HG02885 (cell line): Measurements from ENCODE around the gene MREG.
"Not testable (repeated sequence)": the region's sequence is repeated elsewhere in the genome, so short reads cannot be mapped to it uniquely, and the experiment has no call there.

Experiments
- ATAC-seq: cut with Tn5 transposase; IDR thresholded peaks from one replicate; pipeline ENCODE4 v1.9.1; 2021; ENCODE audit warnings: mild to moderate bottlenecking; ENCODE audit not compliant: unreplicated experiment, poor library complexity

The MREG gene

DNA sequence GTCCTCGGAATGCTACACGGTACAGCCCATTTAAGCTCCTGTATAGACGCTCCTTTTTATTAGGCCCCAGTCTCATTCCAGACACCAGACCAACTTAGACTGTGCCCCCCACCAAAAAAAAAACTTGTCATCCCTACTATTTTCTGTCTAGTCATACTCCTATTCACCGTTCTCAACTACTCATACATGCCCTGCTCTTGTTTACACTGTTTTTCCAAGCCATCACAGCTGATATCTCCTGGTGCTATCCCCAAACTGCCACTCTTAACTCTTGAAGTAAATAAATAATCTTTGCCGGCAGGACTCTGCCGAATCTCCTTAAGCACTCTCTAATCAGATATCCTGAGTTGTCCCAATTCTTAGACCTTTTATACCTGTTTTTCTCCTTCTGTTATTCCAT, 86.4 kb downstream of the MREG start:
- ATAC-seq: not testable (repeated sequence)

DNA sequence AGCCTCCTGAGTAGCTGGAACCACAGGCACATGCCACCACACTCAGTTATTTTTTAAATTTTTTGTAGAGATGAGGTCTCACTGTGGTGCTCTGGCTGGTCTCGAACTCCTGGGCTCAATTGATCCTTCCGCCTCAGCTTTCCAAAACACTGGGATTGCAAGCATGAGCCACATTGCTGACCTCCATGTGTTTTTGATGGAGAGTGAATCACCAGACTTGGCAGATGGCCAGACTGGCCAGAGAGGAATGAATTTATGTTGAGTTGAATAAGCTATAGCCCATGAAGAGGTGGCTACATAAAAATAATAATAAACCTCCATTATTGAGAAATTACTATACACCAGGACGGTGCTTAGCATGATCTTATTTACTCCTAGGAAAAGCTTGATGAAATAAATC, 91.5 kb downstream of the MREG start:
- ATAC-seq: no peak

DNA sequence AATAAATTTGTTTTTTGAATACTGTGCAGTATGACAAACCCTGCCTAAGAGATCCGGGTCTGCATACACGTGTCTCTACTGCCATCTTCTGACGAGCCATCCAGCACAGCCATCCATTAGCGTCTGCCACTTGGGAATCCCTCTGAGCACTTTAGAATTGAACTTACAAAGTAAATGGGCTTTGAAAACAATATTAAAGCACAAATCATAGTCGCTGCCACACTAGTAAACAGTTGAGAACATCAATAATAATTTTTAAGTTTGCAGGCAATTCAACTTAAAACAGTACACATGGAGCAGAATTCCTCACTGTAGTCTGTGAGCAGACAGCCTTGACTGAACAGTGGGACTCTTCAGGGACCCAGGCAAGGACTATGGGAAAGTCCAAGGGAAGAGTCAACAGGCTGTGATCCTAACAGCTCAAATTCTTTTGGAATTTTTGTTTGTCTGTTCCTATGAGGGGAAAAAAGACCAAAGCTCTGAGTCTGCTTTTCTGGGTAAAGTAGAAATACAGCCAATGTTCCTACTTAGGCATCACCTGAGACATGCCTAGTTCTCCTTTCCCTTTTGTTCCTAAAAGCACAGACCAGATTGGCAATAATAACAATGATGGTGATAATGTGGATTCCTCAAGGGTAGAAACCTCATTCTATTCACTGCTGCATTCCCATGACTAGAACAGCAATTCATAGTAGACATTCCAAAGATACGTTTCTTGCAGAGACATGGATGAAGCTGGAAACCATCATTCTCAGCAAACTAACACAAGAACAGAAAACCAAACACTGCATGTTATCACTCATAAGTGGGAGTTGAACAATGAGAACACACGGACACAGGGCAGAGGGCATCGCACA, 92.9 kb downstream of the MREG start:
- peak; percentile 66 for ATAC-seq

DNA sequence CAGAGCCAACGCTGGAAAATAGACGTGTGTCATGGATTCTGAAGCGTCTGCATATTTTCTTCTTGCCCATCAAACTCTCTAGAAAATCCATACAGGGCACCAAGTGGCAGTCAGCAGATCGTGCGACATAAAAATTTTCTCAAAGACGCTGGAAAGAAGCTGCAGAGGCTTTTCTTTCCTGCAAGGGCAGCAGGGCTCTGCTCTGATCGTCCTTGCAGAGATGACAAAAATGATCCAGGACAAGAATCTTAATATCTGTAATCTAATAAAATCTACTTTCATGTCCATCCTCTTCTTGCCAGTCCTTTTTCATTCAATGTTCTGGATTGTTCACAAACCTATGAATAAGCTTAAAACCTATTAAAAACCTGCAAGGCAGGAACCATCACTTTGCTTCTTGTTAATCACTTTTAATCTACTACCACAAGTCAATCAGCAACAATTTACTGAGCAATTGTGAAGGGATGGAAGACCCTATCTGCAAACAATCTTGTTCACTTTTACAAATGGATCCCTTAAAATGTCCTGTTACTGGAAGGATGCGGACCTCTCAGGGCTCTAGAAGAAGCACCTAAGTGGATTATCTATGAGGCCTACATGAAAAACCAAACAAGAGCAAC, 93.6 kb downstream of the MREG start:
- no peak for ATAC-seq

DNA sequence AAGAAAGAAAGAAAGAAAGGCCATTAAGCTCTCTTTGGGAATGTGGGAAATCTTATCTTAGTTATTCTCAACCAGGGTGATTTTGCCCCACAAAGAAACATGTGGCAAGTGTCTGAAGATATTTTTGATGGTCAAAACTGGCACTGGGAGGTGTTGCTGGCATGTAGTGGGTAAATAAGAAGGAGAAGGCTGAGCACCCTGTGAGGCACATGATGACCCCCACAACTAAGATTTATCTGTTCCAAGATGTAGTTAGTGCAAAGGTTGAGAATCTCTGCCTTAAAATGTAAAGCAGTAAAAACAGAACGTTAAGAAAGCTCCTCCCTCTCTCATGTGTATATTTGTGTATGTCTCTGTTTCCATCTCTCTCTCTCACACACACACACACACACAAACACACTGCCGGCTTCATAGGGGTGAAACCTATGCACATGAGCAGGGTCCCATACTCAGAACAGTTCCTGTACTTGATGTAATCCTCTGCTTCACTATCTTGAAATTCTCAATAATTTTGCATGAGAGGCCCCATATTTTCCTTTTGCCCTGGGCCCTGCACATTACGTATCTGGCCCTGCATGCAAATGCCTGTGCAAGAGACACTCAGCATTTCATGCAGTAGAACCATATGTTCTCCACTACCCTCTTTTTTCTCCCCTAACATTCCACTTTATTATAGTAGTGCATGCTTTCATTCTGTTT, 94.3 kb downstream of the MREG start:
- ATAC-seq: no peak

DNA sequence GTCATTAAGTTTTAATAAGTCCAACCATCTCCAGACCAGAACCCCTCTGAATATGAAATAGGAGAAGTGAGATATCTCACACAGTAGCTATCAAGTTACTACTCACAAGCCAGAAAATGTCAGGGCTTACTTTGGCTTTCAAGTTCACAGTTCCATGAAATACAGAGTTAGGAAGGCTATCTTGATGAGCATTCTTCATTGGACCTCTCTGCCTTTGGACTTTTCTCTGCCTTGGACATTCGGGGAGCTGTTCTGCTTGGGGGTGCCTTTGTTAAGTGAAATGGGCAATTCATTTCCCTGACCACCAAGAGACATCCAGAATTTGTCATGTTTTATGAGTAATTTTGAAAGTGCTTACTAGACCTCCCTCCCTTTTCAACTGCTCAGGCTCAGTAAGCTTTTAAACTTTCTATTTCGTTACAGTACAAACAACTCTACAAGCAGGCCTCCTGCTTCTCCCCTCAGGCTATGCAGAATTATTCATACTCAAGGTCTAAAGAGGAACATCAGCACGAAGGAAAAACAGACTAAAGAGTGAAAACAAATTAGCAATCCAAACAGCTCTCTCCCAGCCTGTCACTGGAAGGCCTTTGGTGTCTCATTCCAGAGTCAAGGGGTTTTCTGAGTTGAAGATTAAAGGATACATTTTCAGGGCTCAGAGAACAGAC, 95.3 kb downstream of the MREG start:
- ATAC-seq: peak; percentile 80

DNA sequence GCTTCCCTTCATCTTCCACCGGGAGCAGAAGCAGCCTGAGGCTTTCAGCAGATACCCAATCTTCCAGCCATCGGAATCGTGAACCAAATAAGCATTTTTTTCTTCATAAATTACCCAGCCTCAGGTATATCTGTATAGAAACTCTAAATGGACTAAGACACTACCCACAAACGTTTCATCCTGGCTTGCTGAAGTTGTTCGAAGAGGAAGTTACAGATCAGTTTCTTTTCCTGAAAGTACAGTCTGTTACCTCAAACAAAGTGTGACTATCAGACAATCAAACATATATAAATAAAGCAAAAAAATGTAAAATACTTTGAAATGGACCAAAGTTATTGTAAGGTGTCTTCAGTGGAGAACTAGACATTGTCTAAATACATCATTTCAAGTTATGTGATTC, 97.9 kb downstream of the MREG start:
- ATAC-seq: no peak

DNA sequence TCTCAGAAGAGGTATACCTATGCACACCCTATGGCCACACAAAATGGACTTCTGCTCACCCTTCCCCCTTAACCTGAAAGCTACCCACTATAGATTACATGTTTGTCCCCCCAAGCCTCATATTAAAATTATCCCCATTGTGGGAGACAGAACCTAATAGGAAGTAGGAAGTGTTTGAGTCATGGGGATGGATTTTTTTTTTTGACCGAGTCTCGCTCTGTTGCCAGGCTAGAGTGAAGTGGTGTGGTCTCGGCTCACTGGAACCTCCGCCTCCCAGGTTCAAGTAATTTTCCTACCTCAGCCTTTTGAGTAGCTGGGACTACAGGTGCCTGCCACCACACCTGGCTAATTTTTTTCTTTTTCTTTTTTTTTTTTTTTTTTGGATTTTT, 98.6 kb downstream of the MREG start:
- ATAC-seq: no peak

DNA sequence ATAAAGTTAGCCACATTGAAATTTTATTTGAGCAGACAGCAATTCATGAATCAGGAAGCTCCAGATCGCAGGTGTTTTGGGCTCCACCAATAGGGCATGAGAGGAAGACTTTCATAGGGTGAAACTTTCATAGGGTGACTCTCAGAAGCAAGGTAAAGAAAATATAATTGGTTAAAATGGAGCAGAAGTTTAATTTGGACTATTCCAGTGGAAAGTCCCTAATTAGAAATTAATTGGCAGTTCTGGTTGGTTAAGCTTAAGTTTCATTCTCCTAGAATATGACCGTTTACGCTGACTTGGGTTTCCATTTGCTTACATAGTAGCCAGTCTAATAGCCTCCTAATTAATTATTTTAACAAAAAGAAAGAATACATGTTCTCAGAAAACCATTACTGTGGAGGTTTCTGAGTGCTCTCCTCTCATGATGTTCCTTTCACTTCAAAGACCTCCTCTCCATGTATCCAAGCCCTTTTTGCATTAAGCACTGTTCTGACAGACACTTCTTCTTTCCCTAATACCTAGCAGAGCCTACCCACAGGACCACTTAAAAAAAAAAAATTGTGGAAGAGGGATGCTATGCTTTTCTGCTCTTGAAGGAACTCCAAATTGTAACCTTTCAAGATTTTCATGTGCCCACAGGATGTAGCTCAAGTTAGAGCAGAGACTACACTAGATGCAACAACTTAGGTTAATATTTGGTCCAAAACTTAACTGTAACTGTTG, 99.1 kb downstream of the MREG start:
- no peak for ATAC-seq

DNA sequence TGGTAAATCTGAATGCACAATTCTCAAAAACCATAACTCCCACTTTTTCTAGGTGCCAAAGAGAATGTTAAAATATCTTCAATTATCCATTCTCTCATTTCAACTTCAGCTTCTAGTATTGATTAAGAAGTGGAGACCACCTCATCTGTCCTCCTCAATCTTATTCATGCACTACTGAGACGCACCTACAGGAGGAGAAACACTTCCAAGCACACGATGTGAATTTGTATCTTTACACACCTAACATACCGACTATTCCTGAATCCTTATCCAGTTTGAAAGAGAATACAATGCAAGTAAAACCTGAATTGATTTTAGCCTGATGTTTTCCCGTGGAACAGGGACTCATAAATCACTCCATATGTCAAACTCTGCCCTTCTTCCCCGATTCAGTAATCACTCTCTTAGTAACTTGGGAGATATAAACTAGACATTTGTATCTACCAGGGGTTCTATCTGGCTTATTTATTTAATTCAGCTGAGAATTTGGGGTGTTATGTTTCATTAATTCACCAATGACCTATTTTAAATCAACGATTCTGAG, 101.0 kb downstream of the MREG start:
- no peak for ATAC-seq

DNA sequence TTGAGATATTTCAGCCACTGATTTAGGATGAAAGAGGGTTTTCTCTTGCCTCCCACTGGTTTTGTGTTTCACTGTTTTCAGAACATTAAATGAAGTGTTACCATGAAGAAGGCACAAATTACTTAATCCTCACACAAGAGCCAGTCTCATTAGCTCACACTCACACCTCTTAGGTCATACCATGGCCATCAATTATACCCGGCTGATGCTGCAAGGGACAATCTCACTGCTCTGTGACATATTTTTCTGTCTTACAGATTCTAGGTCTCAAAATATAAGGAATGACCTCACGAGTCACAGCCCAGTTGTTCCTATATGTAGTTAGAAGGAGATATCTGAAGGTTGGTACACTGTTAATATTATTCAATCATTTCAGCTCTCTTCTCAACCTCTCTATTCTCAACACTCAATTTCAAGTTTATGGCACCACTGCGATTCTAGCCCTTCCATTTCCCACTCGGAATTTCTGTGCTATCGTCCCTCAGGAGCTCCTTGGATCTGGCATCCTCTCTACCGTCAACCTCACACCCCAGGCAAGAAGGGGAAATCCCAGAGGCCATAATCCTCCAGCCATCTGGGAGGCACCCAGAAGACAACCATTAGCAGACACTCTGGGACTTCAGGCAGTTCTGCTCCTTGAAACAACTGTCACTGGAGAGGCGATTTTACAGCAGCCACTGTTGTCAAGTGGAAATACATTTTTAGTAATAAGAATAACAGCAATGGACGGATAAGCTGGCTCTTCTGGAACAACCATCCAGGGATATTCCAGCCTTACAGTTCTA, 101.9 kb downstream of the MREG start:
- no peak for ATAC-seq

DNA sequence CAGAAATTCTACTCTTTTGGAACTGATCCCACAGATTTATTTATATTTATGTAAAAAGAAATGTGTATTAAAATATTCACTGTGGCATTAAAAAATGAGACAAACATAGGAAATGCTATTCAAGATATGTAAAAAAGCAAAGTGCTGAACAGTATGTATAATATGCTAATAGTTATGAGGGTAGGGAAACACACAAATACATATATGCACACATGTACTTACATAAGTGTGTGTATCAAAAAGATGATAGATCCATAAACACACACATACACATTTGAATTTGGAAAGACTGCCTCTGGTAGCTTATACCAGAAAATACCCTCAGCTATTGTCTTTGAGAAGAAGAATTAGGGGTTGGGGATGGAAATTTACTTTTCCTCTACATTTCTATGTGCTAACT, 103.2 kb downstream of the MREG start:
- ATAC-seq: no peak

DNA sequence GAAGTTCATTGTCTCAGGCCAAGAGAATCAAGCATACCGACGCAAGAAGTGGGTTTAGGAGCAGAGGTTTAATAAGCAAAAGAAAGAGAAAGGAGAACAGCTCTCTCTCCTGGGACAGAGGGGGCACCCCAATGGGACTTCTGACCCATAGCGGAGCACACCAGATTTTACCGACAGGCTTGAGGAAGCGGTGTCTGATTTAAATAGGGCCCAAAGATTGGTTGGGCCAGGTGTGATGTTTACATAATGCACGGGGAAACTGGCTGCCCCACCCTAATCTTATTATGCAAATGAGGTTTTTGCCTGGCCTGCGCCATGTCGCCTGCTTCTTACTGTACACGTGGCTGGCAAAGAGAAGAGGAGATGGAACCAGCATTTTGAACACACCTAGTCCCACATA, 106.2 kb downstream of the MREG start:
- ATAC-seq: no peak

DNA sequence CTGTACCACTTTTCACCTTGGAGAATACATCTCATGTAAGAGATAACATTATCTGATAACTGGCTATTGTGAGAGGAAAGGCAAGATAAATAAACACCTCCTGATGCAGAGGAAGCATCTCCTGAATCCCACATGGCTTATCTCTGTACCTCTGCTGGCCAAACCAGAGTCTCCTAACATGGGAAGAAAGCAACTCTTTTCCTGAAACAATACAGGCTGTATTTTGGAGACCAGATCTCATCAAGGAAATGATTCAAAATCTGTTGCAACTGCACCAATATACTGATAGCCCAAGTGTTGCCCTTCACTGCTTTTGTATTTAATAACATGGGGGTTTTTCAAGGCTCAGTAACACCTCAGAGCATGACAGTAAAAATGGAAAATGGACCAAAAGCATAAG, 106.9 kb downstream of the MREG start:
- no peak for ATAC-seq

DNA sequence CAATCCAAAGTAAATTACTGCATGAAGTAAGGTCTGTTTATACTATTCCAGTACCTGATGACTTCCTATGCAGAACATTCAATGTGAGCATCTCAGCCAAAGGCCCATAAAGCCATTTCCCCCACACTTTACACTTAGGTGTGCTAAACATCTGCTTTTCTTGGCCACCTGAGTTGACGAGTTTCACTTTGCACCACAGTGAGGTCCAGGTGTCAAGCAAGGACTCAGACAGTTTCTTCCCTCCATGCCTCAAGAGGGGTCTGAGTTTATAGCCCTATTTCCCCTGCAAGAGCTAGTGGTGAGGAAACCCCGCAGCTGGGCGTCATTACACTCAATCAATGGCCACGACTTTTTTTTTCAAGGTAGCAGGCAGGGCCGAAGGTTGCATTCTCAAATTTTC, 107.7 kb downstream of the MREG start:
- no peak for ATAC-seq

DNA sequence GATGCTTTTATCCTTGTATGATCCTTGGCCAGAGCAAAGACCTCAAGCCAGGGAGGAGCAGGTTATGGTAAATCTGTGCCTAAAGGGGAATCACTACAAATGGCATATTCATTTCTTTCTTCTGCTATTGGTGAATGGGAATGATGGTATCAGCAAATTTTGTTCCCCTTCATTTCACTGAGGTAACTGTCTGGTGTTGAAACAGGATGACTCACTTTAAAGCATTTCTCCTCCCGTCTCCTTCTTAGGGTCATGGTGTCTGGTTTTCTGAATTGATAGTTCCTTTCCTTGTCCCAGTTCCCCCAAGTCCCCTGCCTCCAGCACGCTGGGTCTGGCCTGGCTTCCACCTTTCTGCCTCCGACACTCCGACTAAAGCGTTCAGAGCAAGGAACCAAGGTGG, 109.2 kb downstream of the MREG start:
- no peak for ATAC-seq

DNA sequence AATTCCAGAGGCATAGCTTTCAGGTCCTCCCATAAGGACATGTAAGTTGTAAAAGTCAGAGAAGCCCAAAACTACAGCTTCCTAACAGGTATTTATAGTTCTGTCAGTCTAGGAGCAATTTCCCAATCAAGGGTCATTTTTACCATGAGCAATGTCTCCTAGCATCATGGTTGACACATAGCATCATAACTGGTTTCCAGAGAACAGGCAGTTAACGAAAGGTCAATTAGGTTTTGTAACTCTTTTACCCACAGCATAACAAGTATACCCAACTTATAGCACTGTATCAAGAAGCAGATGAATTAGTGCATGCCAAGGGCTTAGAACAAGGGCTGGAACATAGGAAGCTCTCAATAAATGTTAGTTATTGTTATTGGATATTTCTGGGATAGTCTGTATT, 110.1 kb downstream of the MREG start:
- ATAC-seq: no peak

DNA sequence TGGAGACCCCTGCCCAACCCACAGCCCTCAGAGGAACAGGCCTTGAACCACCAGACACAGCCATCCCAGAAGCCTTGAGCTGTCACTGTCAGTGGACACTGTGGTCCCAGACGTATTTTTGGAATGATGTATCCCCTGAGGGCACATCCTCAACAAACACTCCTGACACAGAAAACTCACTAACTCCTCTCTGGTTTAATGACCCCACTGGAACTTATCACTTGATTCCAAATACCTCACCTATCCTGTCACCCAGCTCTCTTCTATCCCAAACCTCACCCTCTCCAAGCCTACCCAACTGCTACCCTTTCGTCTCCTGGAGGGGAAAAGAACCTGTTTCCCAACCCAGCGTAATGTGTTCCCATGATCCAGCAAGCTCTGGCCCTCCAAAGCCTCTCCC, 111.6 kb downstream of the MREG start:
- no peak for ATAC-seq

DNA sequence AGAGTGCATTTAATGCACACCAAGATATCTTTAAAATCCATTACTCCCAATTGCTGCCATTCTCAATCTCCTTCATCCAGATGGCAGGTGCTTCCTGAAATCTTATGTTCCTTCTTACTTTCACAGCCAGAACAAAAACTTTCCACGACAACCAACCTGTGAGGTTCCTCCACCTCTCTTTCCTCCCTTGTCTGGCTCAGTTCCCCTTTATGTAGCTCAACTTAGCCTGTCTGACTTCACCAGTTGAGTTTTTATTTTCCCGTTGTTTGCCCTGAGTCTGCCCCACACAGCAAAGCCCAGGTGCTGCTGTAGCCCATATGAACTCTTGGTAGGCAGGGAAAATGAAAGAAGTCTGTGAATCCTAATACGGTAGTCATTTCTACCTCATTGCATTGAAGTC, 112.5 kb downstream of the MREG start:
- peak; percentile 75 for ATAC-seq
